Measurements from ENCODE around the gene PRRT1B. TPM values are rescaled to one million over a fixed set of nuclear protein-coding genes. Genes with fewer than 3 reads are reported as not detected.

PRRT1B gene
- polyA plus RNA-seq, 2 of the 4 experiments (the other 2 are of a cell fraction), result 0.79 to 0.80 TPM

- H3K4me1 ChIP-seq, result no peaks in the 10 kb centered on the region
- H3K27ac ChIP-seq, result no peak overlapping the region
- CTCF ChIA-PET, result interaction anchor here (2.0 to 2.4 kb wide), 2 partner anchors 8 to 156 kb away, joined by 6 to 15 read pairs; partner anchors contain the start of gene RAPGEF1
- POLR2A ChIA-PET, result no interaction called here
- no peaks in the 10 kb centered on the region for H3K9me3 ChIP-seq
- no peak overlapping the region for H3K4me3 ChIP-seq
- DNase-seq (ENCODE audit: low read depth in 1 of 2, low spot score in 1 of 2), result no peak
- ATAC-seq, result no peak
- no peak for FAIRE-seq
- no peak for TF ChIP-seq ZC3H11A (IDR thresholded peaks at IDR 0.05)
- no peak for TF ChIP-seq CHD4 (IDR thresholded peaks at IDR 0.05; ENCODE audit: borderline replicate concordance)
- no CpG with 5 or more reads among the region's 5 CpGs for WGBS (ENCODE audit: missing lambda C conversion rate)
- no peak overlapping the region for H3K4me2 ChIP-seq
Observed at GRCh38 chr9:131583337-131583645, 38.0 kb downstream of the PRRT1B start.

- Histone ChIP-seq H3K9me3 (no peaks in the 10 kb centered on the region), H3K27ac (no peak overlapping the region), H3K4me3 (no peak overlapping the region), H3K4me2 (no peak overlapping the region), H3K4me1 (no peaks in the 10 kb centered on the region)
- FAIRE-seq, result no peak
- ChIA-PET POLR2A (no interaction called here), CTCF (interaction anchor here (0.6 to 2.4 kb wide), 4 partner anchors 156 to 248 kb away, joined by 3 to 15 read pairs (median 4); partner anchors contain the start of gene RAPGEF1)
- no peak for DNase-seq (ENCODE audit: low read depth in 1 of 2, low spot score in 1 of 2)
- 94% methylated on average over 17 of the region's 27 CpGs for WGBS (ENCODE audit: missing lambda C conversion rate)
- no peak for ATAC-seq
- no peak for TF ChIP-seq MAZ (IDR thresholded peaks at IDR 0.05; ENCODE audit: borderline replicate concordance, low read depth, low read length)
- TF ChIP-seq MAFK (IDR thresholded peaks at IDR 0.05; ENCODE audit: partially characterized antibody), result no peak
- TF ChIP-seq JUN (IDR thresholded peaks at IDR 0.05), result no peak
- TF ChIP-seq HOXA7 (CRISPR knock-in tag; IDR thresholded peaks at IDR 0.05), result no peak
- no peak for TF ChIP-seq EP300 (IDR thresholded peaks at IDR 0.05)
- TF ChIP-seq, protein P1, sequence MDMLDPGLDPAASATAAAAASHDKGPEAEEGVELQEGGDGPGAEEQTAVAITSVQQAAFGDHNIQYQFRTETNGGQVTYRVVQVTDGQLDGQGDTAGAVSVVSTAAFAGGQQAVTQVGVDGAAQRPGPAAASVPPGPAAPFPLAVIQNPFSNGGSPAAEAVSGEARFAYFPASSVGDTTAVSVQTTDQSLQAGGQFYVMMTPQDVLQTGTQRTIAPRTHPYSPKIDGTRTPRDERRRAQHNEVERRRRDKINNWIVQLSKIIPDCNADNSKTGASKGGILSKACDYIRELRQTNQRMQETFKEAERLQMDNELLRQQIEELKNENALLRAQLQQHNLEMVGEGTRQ (IDR thresholded peaks at IDR 0.05), result no peak
- no peak for TF ChIP-seq GATA3 (IDR thresholded peaks at IDR 0.05; ENCODE audit: borderline replicate concordance)
- TF ChIP-seq FOSB (CRISPR knock-in tag; IDR thresholded peaks at IDR 0.05), result no peak
- TF ChIP-seq NFE2L2 (conservative IDR thresholded peaks at IDR 0.05; ENCODE audit: low read length), result no peak
Observed at GRCh38 chr9:131583836-131584555, 38.7 kb downstream of the PRRT1B start.

DNA sequence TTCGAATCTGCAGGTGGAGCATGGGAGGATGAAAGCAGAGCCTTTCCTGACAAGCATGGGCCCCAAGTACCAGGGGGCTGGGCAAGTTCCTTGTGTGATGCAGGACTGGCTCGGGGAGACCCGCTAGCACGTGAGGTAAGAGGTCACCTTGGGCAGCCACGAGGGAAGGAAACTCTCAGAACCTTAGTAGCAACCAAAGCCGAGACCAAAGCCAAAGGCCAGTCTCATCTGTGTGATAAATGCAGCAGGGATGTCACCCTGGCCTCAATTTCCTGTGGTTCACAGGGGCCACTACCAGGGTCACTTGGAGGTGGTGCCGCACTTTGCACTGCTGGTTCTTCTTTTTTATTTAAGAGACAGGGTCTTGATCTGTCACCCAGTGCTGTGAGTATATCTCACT is 39.5 kb downstream of the PRRT1B start:
- H3K4me3 ChIP-seq, result no peak overlapping the region
- H3K27ac ChIP-seq, result no peak overlapping the region
- no peak overlapping the region for H3K4me2 ChIP-seq
- no peaks in the 10 kb centered on the region for H3K4me1 ChIP-seq
- no peak for DNase-seq (ENCODE audit: low read depth in 1 of 2, low spot score in 1 of 2)
- TF ChIP-seq KDM1A (IDR thresholded peaks at IDR 0.05; ENCODE audit: low read depth), result no peak
- no peak for TF ChIP-seq HOXB5 (CRISPR knock-in tag; IDR thresholded peaks at IDR 0.05)
- no peak for TF ChIP-seq EHF (CRISPR knock-in tag; IDR thresholded peaks at IDR 0.05)
- TF ChIP-seq, protein P2, sequence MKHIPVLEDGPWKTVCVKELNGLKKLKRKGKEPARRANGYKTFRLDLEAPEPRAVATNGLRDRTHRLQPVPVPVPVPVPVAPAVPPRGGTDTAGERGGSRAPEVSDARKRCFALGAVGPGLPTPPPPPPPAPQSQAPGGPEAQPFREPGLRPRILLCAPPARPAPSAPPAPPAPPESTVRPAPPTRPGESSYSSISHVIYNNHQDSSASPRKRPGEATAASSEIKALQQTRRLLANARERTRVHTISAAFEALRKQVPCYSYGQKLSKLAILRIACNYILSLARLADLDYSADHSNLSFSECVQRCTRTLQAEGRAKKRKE (CRISPR knock-in tag; IDR thresholded peaks at IDR 0.05; ENCODE audit: low read depth), result no peak
- FAIRE-seq, result no peak
- ChIA-PET POLR2A (no interaction called here), CTCF (interaction anchor here (0.7 to 2.4 kb wide), 6 partner anchors 9 to 171 kb away, joined by 4 to 15 read pairs (median 4); partner anchors contain the start of gene RAPGEF1)
- 95% methylated on average over 6 of the region's 7 CpGs for WGBS (ENCODE audit: missing lambda C conversion rate)
- no peak for ATAC-seq
- no peaks in the 10 kb centered on the region for H3K9me3 ChIP-seq

GRCh38 chr9:131585375-131585774 is 40.1 kb downstream of the PRRT1B start:
- no peak overlapping the region for H3K27ac ChIP-seq
- no peak overlapping the region for H3K4me3 ChIP-seq
- no peaks in the 10 kb centered on the region for H3K4me1 ChIP-seq
- CTCF ChIA-PET, result interaction anchor here (0.7 to 2.4 kb wide), 7 partner anchors 9 to 249 kb away, joined by 3 to 15 read pairs (median 4); partner anchors contain the start of gene RAPGEF1
- no peak overlapping the region for H3K4me2 ChIP-seq
- WGBS (ENCODE audit: missing lambda C conversion rate), result 94% methylated on average over 7 of the region's 8 CpGs
- POLR2A ChIA-PET, result no interaction called here
- DNase-seq (ENCODE audit: low read depth in 1 of 2, low spot score in 1 of 2) (no peak), ATAC-seq (no peak), FAIRE-seq (no peak)
- no peaks in the 10 kb centered on the region for H3K9me3 ChIP-seq
- no peak for TF ChIP-seq SREBF2 (IDR thresholded peaks at IDR 0.05)
- TF ChIP-seq KDM1A (IDR thresholded peaks at IDR 0.05; ENCODE audit: low read depth), result no peak
- TF ChIP-seq, protein P2 (CRISPR knock-in tag; IDR thresholded peaks at IDR 0.05; ENCODE audit: low read depth), result no peak
- no peak for TF ChIP-seq ELK1 (IDR thresholded peaks at IDR 0.05; ENCODE audit: low read depth, low read length)
- no peak for TF ChIP-seq CHD4 (IDR thresholded peaks at IDR 0.05; ENCODE audit: borderline replicate concordance)
- no peak for TF ChIP-seq MAX (IDR thresholded peaks at IDR 0.05)
- TF ChIP-seq ZC3H11A (IDR thresholded peaks at IDR 0.05), result no peak
- no peak for TF ChIP-seq FOSL2 (IDR thresholded peaks at IDR 0.05)
- no peak for TF ChIP-seq FOSL2 (CRISPR knock-in tag; IDR thresholded peaks at IDR 0.05)
